WERI-Rb-1 (cell line): ENCODE data around the gene AGO3.

Source experiments
- DNase-seq: peaks from one replicate; pipeline ENCODE4 v3.0.0-alpha.2; 2020
- H3K27ac ChIP-seq: fragments of 250-450 bp; sonication (Bioruptor Pico); 2 replicates; pipeline ENCODE4 v1.5.1; 2020; ENCODE audit warnings: mild to moderate bottlenecking, moderate library complexity
- H3K27me3 ChIP-seq: fragments of 250-450 bp; sonication (Bioruptor Pico); 2 replicates; pipeline ENCODE4 v1.5.1; 2021; ENCODE audit warnings: mild to moderate bottlenecking, low read depth, moderate library complexity; ENCODE audit not compliant: insufficient read depth, severe bottlenecking
- H3K36me3 ChIP-seq: fragments of 250-450 bp; sonication (Bioruptor Pico); 2 replicates; pipeline ENCODE4 v1.5.1; 2020; ENCODE audit warnings: mild to moderate bottlenecking, moderate library complexity
- H3K4me3 ChIP-seq: 2 replicates; pipeline ENCODE4 v1.5.1; 2011; ENCODE audit warnings: low read depth, mild to moderate bottlenecking, control low read depth, low read length
- H3K9me3 ChIP-seq: fragments of 250-450 bp; sonication (Bioruptor Pico); 2 replicates; pipeline ENCODE4 v1.5.1; 2021; ENCODE audit warnings: mild to moderate bottlenecking, moderate library complexity; ENCODE audit not compliant: severe bottlenecking
- TF ChIP-seq, protein P1 (sequence below): IDR thresholded peaks from 2 replicates; pipeline ENCODE4 v1.5.1; 2011; ENCODE audit warnings: low read depth, mild to moderate bottlenecking, control low read depth, inconsistent platforms, low read length

The AGO3 gene

GRCh38 chr1:35930593-35931445 lies at the start of gene AGO3:
Gene AGO3 (plus strand): TSS chr1:35931105. CDS start chr1:35931427, 322 bp downstream.
- Histone ChIP-seq H3K36me3 (no peaks in the 10 kb centered on the region; the same call in 1 of the 2 replicates), H3K27ac (peak within 1 kb of the TSS; percentile 87), H3K27me3 (no peaks in the 10 kb centered on the region), H3K9me3 (no peaks in the 10 kb centered on the region), H3K4me3 (peak within 1 kb of the TSS; percentile 66)
- peak; percentile 80 for DNase-seq
- TF ChIP-seq, protein P1, sequence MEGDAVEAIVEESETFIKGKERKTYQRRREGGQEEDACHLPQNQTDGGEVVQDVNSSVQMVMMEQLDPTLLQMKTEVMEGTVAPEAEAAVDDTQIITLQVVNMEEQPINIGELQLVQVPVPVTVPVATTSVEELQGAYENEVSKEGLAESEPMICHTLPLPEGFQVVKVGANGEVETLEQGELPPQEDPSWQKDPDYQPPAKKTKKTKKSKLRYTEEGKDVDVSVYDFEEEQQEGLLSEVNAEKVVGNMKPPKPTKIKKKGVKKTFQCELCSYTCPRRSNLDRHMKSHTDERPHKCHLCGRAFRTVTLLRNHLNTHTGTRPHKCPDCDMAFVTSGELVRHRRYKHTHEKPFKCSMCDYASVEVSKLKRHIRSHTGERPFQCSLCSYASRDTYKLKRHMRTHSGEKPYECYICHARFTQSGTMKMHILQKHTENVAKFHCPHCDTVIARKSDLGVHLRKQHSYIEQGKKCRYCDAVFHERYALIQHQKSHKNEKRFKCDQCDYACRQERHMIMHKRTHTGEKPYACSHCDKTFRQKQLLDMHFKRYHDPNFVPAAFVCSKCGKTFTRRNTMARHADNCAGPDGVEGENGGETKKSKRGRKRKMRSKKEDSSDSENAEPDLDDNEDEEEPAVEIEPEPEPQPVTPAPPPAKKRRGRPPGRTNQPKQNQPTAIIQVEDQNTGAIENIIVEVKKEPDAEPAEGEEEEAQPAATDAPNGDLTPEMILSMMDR = no peak

DNA sequence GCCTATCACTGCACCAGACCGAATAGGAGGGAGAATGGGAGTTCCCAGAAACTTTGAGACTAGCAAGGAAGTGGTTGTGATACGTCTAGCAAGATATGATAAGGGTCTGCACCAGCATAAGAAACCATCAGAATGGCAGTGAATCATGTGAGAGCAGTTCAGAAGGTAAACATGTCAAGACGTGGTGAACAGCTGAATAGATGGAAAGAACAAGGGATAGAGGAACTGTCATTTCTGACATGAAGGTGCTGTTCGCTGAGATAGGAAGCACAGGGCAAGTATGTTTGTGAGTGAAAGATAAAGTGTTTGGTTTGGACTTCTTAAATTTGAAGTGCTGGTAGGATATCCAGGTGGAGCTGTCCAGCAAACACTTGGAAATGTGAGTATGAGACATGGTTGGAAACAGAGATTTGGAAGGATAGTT lies 49.0 kb upstream of the AGO3 start:
- DNase-seq = no peak
- Histone ChIP-seq H3K9me3 (no peaks in the 10 kb centered on the region), H3K36me3 (peaks cover 19% of the 10 kb centered on the region), H3K4me3 (no peak overlapping the region), H3K27me3 (no peaks in the 10 kb centered on the region), H3K27ac (no peak overlapping the region)
- TF ChIP-seq, protein P1 = no peak

DNA sequence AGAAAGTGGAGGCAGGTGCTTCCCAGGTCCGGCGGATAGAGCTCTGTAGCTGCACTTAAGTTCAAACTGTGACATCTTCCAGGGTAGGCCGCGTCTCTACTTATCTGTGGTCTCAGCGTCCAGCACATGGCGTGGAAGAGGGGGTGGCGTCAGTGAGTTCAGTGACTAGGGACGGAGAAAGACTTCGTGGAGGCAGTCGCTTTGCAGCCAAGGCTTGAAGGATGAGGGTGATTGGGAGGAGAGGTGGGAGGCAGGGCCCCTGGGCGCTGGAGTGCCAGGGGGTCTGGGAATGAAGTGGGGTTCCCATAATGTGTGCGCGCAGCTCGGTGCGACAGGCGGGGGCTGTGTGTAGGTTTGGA lies 48.3 kb upstream of the AGO3 start:
- Histone ChIP-seq H3K9me3 (no peaks in the 10 kb centered on the region), H3K27ac (peak overlapping the region; percentile 53; the same call in 1 of the 2 replicates), H3K4me3 (no peak overlapping the region), H3K27me3 (no peaks in the 10 kb centered on the region), H3K36me3 (peaks cover 19% of the 10 kb centered on the region)
- DNase-seq = no peak
- TF ChIP-seq, protein P1 = no peak

- peak; percentile 94 for DNase-seq
- Histone ChIP-seq H3K9me3 (no peaks in the 10 kb centered on the region), H3K27me3 (no peaks in the 10 kb centered on the region), H3K27ac (peak within 1 kb of the TSS; percentile 95), H3K36me3 (peaks cover 22% of the 10 kb centered on the region), H3K4me3 (peak within 1 kb of the TSS; percentile 98)
- TF ChIP-seq, protein P1 = peak; percentile 95
These were observed 47.8 kb upstream of the AGO3 start, which contains the start of gene AGO1 for GRCh38 chr1:35882945-35883634. Gene AGO1 (plus strand): TSS chr1:35883209. CDS start chr1:35883422, 213 bp downstream.

GRCh38 chr1:35883635-35884101 lies 47.2 kb upstream of the AGO3 start:
- peak; percentile 91 for DNase-seq
- Histone ChIP-seq H3K36me3 (peaks cover 27% of the 10 kb centered on the region), H3K27ac (peak overlapping the region; percentile 95), H3K9me3 (no peaks in the 10 kb centered on the region), H3K27me3 (no peaks in the 10 kb centered on the region), H3K4me3 (peak overlapping the region; percentile 98)
- TF ChIP-seq, protein P1 = no peak
